ENCODE measurements around the gene ANKRD42.

ANKRD42 gene

GRCh38 chr11:83252266-83252665 is 58.8 kb downstream of the ANKRD42 start:
- Histone ChIP-seq H2AK5ac (ENCODE audit: low read length) (no peak overlapping the region), H2BK5ac (ENCODE audit: low read length) (no peak overlapping the region), H4K8ac (ENCODE audit: low read depth, low read length) (no peak overlapping the region), H4K5ac (ENCODE audit: low read length) (no peak overlapping the region), H2BK15ac (replicated peaks; ENCODE audit: low read depth) (no peak overlapping the region), H3K9ac (ENCODE audit: low read length) (no peak overlapping the region), H3K23ac (ENCODE audit: low read length) (no peak overlapping the region), H3K4me3 (ENCODE audit: low read length) (no peak overlapping the region), H3K79me1 (ENCODE audit: low read length) (no peaks in the 10 kb centered on the region), H3K27ac (ENCODE audit: low read depth, low read length) (no peak overlapping the region), H3K79me2 (ENCODE audit: control insufficient read depth, insufficient read depth, low read length) (no peaks in the 10 kb centered on the region), H2BK120ac (ENCODE audit: low read depth, low read length) (no peak overlapping the region), H3K4me1 (ENCODE audit: control insufficient read depth, low read depth, low read length) (no peaks in the 10 kb centered on the region), H3K4ac (ENCODE audit: low read depth, low read length) (no peak overlapping the region), H3K36me3 (ENCODE audit: control insufficient read depth, insufficient read depth, low read length) (no peaks in the 10 kb centered on the region), H3K4me2 (ENCODE audit: low read length) (no peak overlapping the region), H3K56ac (ENCODE audit: low read length) (no peak overlapping the region), H3K27me3 (ENCODE audit: insufficient read depth, low read length, poor library complexity) (no peaks in the 10 kb centered on the region), H3K18ac (ENCODE audit: low read length) (no peak overlapping the region)
- no CpG with 5 or more reads among the region's 2 CpGs for WGBS (ENCODE audit: extremely low coverage, insufficient coverage, low lambda C conversion rate)
- no peak for DNase-seq

DNA sequence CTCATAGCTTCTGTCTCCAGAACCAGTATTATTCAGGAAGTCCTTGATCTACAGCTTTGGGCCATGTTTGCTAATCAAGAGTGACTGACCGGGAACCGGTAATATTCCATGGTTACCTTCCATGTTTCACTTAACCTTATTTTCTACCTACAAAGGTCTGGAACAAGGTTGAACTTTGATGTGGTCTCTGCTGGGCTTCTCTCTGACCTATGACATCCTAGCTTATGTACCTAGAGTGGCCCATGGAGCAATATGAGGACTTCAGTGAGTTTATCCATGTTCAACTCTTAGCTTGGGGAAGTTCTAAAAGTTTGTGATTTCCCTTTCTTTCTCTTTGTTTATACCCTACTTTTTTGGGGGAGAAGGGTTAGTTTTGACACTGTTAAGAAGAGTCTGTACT is 59.4 kb downstream of the ANKRD42 start:
- no peak overlapping the region for H3K4me2 ChIP-seq (ENCODE audit: low read length)
- H3K79me1 ChIP-seq (ENCODE audit: low read length), result no peaks in the 10 kb centered on the region
- no peaks in the 10 kb centered on the region for H3K27me3 ChIP-seq (ENCODE audit: insufficient read depth, low read length, poor library complexity)
- DNase-seq, result no peak
- no peak overlapping the region for H2AK5ac ChIP-seq (ENCODE audit: low read length)
- H3K23ac ChIP-seq (ENCODE audit: low read length), result no peak overlapping the region
- no peaks in the 10 kb centered on the region for H3K4me1 ChIP-seq (ENCODE audit: control insufficient read depth, low read depth, low read length)
- no peak overlapping the region for H3K18ac ChIP-seq (ENCODE audit: low read length)
- H4K5ac ChIP-seq (ENCODE audit: low read length), result no peak overlapping the region
- no peak overlapping the region for H2BK5ac ChIP-seq (ENCODE audit: low read length)
- no peak overlapping the region for H3K4me3 ChIP-seq (ENCODE audit: low read length)
- no peak overlapping the region for H2BK120ac ChIP-seq (ENCODE audit: low read depth, low read length)
- H3K9ac ChIP-seq (ENCODE audit: low read length), result no peak overlapping the region
- H3K27ac ChIP-seq (ENCODE audit: low read depth, low read length), result no peak overlapping the region
- H3K79me2 ChIP-seq (ENCODE audit: control insufficient read depth, insufficient read depth, low read length), result no peaks in the 10 kb centered on the region
- peaks cover 2% of the 10 kb centered on the region for H3K36me3 ChIP-seq (ENCODE audit: control insufficient read depth, insufficient read depth, low read length)
- no peak overlapping the region for H3K56ac ChIP-seq (ENCODE audit: low read length)
- H4K8ac ChIP-seq (ENCODE audit: low read depth, low read length), result no peak overlapping the region
- H2BK15ac ChIP-seq (replicated peaks; ENCODE audit: low read depth), result no peak overlapping the region
- H3K4ac ChIP-seq (ENCODE audit: low read depth, low read length), result no peak overlapping the region
- WGBS (ENCODE audit: extremely low coverage, insufficient coverage, low lambda C conversion rate), result no CpG with 5 or more reads among the region's 2 CpGs

DNA sequence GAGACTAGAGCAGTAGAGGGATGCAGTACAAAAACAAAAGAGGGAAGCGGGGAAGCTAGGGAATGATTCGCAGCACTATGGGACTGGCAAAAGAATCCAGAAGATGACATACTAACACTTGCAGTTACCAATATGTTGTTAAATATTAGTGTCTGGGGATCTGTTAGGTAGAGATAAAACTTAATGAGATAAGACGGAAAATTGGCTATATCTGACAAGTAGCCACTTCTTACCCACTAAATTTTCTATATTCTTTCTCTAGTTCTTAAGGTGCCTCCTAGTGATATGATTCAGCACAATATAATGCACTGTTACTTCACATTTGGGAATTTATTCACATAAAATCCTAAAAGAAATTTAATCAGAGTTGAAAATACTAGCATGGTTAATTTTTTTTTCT is 61.9 kb downstream of the ANKRD42 start:
- H4K8ac ChIP-seq (ENCODE audit: low read depth, low read length), result no peak overlapping the region
- H4K5ac ChIP-seq (ENCODE audit: low read length), result no peak overlapping the region
- no peak overlapping the region for H2BK15ac ChIP-seq (replicated peaks; ENCODE audit: low read depth)
- no peaks in the 10 kb centered on the region for H3K27me3 ChIP-seq (ENCODE audit: insufficient read depth, low read length, poor library complexity)
- H3K79me1 ChIP-seq (ENCODE audit: low read length), result no peaks in the 10 kb centered on the region
- no peak overlapping the region for H3K4me2 ChIP-seq (ENCODE audit: low read length)
- no peak overlapping the region for H3K27ac ChIP-seq (ENCODE audit: low read depth, low read length)
- H3K4ac ChIP-seq (ENCODE audit: low read depth, low read length), result no peak overlapping the region
- no peaks in the 10 kb centered on the region for H3K79me2 ChIP-seq (ENCODE audit: control insufficient read depth, insufficient read depth, low read length)
- H3K18ac ChIP-seq (ENCODE audit: low read length), result no peak overlapping the region
- H3K56ac ChIP-seq (ENCODE audit: low read length), result no peak overlapping the region
- H3K36me3 ChIP-seq (ENCODE audit: control insufficient read depth, insufficient read depth, low read length), result peaks cover 2% of the 10 kb centered on the region
- H3K9ac ChIP-seq (ENCODE audit: low read length), result no peak overlapping the region
- no peak overlapping the region for H3K4me3 ChIP-seq (ENCODE audit: low read length)
- WGBS (ENCODE audit: extremely low coverage, insufficient coverage, low lambda C conversion rate), result no CpG with 5 or more reads among the region's 3 CpGs
- no peak overlapping the region for H2BK120ac ChIP-seq (ENCODE audit: low read depth, low read length)
- no peak overlapping the region for H2AK5ac ChIP-seq (ENCODE audit: low read length)
- no peak overlapping the region for H2BK5ac ChIP-seq (ENCODE audit: low read length)
- H3K23ac ChIP-seq (ENCODE audit: low read length), result no peak overlapping the region
- DNase-seq, result no peak
- no peaks in the 10 kb centered on the region for H3K4me1 ChIP-seq (ENCODE audit: control insufficient read depth, low read depth, low read length)

DNA sequence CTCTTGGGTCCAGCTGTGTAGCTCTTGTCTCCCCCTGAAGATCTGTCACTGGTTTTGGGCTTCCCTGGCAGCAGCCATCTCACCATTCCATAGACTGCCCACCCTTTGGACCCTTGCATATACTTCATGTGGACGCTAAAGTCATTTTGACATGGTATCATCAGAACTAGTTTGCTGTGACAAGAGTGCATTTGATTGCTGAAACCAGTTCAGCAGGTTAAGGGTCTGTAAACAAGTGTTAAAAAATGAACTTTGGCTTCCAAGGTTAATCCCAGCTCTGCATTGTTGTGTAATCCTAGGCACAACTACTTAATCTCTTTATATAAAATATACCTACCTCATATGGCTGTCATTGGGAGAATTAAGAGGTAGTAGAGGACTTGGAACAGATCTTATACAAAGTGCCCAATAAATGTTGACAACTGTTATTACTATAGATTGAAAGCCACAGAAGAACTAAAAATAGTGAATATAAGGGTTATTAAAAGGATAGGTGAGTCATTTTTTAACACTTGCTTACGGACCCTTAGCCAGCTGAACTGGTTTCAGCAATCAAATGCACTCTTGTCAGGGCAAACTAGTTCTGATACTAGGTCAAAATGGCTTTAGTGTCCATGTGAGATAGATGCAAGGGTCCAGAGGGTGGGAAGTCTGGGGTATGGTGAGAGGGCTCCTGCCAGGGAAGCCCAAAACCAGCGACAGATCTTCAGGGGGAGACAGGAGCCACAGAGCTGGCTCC is 63.3 kb downstream of the ANKRD42 start:
- peaks cover 2% of the 10 kb centered on the region for H3K36me3 ChIP-seq (ENCODE audit: control insufficient read depth, insufficient read depth, low read length)
- H2BK120ac ChIP-seq (ENCODE audit: low read depth, low read length), result no peak overlapping the region
- DNase-seq, result no peak
- H3K4me3 ChIP-seq (ENCODE audit: low read length), result no peak overlapping the region
- no CpG with 5 or more reads among the region's 3 CpGs for WGBS (ENCODE audit: extremely low coverage, insufficient coverage, low lambda C conversion rate)
- H3K23ac ChIP-seq (ENCODE audit: low read length), result no peak overlapping the region
- H3K9ac ChIP-seq (ENCODE audit: low read length), result no peak overlapping the region
- H3K56ac ChIP-seq (ENCODE audit: low read length), result no peak overlapping the region
- no peak overlapping the region for H3K4ac ChIP-seq (ENCODE audit: low read depth, low read length)
- H3K18ac ChIP-seq (ENCODE audit: low read length), result no peak overlapping the region
- no peak overlapping the region for H4K8ac ChIP-seq (ENCODE audit: low read depth, low read length)
- H2BK5ac ChIP-seq (ENCODE audit: low read length), result no peak overlapping the region
- H3K79me1 ChIP-seq (ENCODE audit: low read length), result no peaks in the 10 kb centered on the region
- no peak overlapping the region for H2AK5ac ChIP-seq (ENCODE audit: low read length)
- no peaks in the 10 kb centered on the region for H3K27me3 ChIP-seq (ENCODE audit: insufficient read depth, low read length, poor library complexity)
- H2BK15ac ChIP-seq (replicated peaks; ENCODE audit: low read depth), result no peak overlapping the region
- H3K4me1 ChIP-seq (ENCODE audit: control insufficient read depth, low read depth, low read length), result no peaks in the 10 kb centered on the region
- no peak overlapping the region for H4K5ac ChIP-seq (ENCODE audit: low read length)
- no peak overlapping the region for H3K27ac ChIP-seq (ENCODE audit: low read depth, low read length)
- H3K79me2 ChIP-seq (ENCODE audit: control insufficient read depth, insufficient read depth, low read length), result no peaks in the 10 kb centered on the region
- no peak overlapping the region for H3K4me2 ChIP-seq (ENCODE audit: low read length)

DNA sequence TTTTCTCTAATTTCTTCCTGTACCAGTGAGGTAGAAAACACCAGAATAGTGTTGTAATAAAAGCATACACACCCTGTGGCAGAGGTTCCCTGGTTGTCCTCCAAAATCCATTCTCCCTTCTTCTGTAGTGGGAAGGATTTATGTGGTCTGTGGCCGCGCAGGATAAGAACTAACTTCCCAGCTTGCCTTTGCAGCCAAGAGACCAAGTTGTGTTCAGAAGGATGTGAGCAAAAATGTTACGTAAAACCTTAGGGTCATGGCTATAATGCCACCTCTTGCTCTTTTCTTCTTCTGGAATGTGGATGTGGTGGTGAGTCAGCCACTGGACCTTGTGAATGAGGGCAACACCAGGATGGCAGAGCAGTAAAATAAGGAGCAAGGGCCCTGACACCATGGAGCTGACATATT is 64.3 kb downstream of the ANKRD42 start:
- Histone ChIP-seq H3K9ac (ENCODE audit: low read length) (no peak overlapping the region), H2AK5ac (ENCODE audit: low read length) (no peak overlapping the region), H4K8ac (ENCODE audit: low read depth, low read length) (no peak overlapping the region), H3K23ac (ENCODE audit: low read length) (no peak overlapping the region), H3K18ac (ENCODE audit: low read length) (no peak overlapping the region), H3K36me3 (ENCODE audit: control insufficient read depth, insufficient read depth, low read length) (peaks cover 2% of the 10 kb centered on the region), H3K79me1 (ENCODE audit: low read length) (no peaks in the 10 kb centered on the region), H4K5ac (ENCODE audit: low read length) (no peak overlapping the region), H2BK15ac (replicated peaks; ENCODE audit: low read depth) (no peak overlapping the region), H3K4me2 (ENCODE audit: low read length) (no peak overlapping the region), H2BK5ac (ENCODE audit: low read length) (no peak overlapping the region), H3K4ac (ENCODE audit: low read depth, low read length) (no peak overlapping the region), H3K27ac (ENCODE audit: low read depth, low read length) (no peak overlapping the region), H3K4me1 (ENCODE audit: control insufficient read depth, low read depth, low read length) (no peaks in the 10 kb centered on the region), H3K27me3 (ENCODE audit: insufficient read depth, low read length, poor library complexity) (no peaks in the 10 kb centered on the region), H3K4me3 (ENCODE audit: low read length) (no peak overlapping the region), H2BK120ac (ENCODE audit: low read depth, low read length) (no peak overlapping the region), H3K56ac (ENCODE audit: low read length) (no peak overlapping the region), H3K79me2 (ENCODE audit: control insufficient read depth, insufficient read depth, low read length) (no peaks in the 10 kb centered on the region)
- peak; percentile 20 for DNase-seq
- WGBS (ENCODE audit: extremely low coverage, insufficient coverage, low lambda C conversion rate), result no CpG with 5 or more reads among the region's 3 CpGs

DNA sequence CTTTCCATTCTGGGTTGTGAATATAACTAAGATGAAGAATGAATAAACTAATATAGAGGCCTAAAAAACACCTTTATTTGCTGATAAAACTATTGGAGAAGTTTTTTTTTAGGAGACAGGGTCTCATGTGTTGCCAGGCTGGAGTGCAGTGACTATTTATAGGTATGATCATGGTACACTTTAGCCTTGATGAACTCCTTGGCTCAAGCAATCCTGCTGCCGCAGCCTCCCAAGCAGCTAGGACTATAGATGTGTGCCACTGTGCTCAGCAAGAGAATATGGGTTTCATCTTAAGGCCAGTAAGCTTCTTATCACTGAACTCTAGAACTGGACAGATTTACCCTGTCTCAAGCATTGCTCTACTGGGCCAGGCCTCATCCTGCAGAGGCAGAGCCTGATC is 66.0 kb downstream of the ANKRD42 start:
- Histone ChIP-seq H3K79me2 (ENCODE audit: control insufficient read depth, insufficient read depth, low read length) (no peaks in the 10 kb centered on the region), H4K8ac (ENCODE audit: low read depth, low read length) (no peak overlapping the region), H3K36me3 (ENCODE audit: control insufficient read depth, insufficient read depth, low read length) (peaks cover 3% of the 10 kb centered on the region)

More for the DNA sequence above, 66.0 kb downstream of the ANKRD42 start:
- no CpG with 5 or more reads among the region's 1 CpG for WGBS (ENCODE audit: extremely low coverage, insufficient coverage, low lambda C conversion rate)
- H3K4ac ChIP-seq (ENCODE audit: low read depth, low read length), result no peak overlapping the region
- H2BK120ac ChIP-seq (ENCODE audit: low read depth, low read length), result no peak overlapping the region
- H3K4me1 ChIP-seq (ENCODE audit: control insufficient read depth, low read depth, low read length), result no peaks in the 10 kb centered on the region
- no peak for DNase-seq
- H3K4me3 ChIP-seq (ENCODE audit: low read length), result no peak overlapping the region
- no peaks in the 10 kb centered on the region for H3K79me1 ChIP-seq (ENCODE audit: low read length)
- no peak overlapping the region for H2BK5ac ChIP-seq (ENCODE audit: low read length)
- H3K23ac ChIP-seq (ENCODE audit: low read length), result no peak overlapping the region
- H2BK15ac ChIP-seq (replicated peaks; ENCODE audit: low read depth), result no peak overlapping the region
- no peak overlapping the region for H3K9ac ChIP-seq (ENCODE audit: low read length)
- no peak overlapping the region for H3K18ac ChIP-seq (ENCODE audit: low read length)
- H2AK5ac ChIP-seq (ENCODE audit: low read length), result no peak overlapping the region
- H3K27ac ChIP-seq (ENCODE audit: low read depth, low read length), result no peak overlapping the region
- no peak overlapping the region for H3K56ac ChIP-seq (ENCODE audit: low read length)
- H3K4me2 ChIP-seq (ENCODE audit: low read length), result no peak overlapping the region
- no peaks in the 10 kb centered on the region for H3K27me3 ChIP-seq (ENCODE audit: insufficient read depth, low read length, poor library complexity)
- H4K5ac ChIP-seq (ENCODE audit: low read length), result no peak overlapping the region
